SU-DHL-6 (cell line): ENCODE data around the gene PITHD1.

Experiments used
- EZH2phosphoT487 ChIP-seq: fragments of 200-600 bp; sonication (generic), shearing (Covaris generic); conservative IDR thresholded peaks from 2 replicates; pipeline ENCODE4 v1.6.1; 2018; ENCODE audit warnings: mild to moderate bottlenecking, antibody characterized with exemption, low read length, moderate library complexity, mixed read lengths
- TF ChIP-seq, protein P1 (sequence below): fragments of 200-600 bp; sonication (generic); IDR thresholded peaks from one replicate; pipeline ENCODE4 v1.5.1; 2017; ENCODE audit warnings: antibody characterized with exemption, mild to moderate bottlenecking, low read length, moderate library complexity; ENCODE audit not compliant: insufficient read depth, poor library complexity, severe bottlenecking

DNA sequence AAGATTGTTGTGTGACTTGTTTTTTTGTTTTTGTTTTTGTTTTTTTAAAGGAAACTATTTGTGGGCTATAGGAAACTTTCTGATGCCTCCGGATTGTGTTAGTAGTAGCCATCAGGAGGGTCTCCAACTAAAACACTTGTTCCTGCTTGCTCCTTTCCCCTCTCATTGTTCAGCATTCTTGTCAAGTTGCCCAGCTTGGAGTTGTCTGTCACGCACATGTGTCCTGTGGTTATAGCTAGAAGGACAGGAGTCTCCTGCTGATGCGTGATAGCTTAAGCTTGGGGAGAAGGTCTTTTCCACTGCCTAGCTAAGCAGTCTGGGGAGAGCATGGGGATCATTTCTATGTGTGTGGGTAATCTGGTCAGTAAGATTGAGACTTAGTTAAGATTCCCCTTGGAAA, 9.5 kb downstream of the PITHD1 start:
- TF ChIP-seq, protein P1, sequence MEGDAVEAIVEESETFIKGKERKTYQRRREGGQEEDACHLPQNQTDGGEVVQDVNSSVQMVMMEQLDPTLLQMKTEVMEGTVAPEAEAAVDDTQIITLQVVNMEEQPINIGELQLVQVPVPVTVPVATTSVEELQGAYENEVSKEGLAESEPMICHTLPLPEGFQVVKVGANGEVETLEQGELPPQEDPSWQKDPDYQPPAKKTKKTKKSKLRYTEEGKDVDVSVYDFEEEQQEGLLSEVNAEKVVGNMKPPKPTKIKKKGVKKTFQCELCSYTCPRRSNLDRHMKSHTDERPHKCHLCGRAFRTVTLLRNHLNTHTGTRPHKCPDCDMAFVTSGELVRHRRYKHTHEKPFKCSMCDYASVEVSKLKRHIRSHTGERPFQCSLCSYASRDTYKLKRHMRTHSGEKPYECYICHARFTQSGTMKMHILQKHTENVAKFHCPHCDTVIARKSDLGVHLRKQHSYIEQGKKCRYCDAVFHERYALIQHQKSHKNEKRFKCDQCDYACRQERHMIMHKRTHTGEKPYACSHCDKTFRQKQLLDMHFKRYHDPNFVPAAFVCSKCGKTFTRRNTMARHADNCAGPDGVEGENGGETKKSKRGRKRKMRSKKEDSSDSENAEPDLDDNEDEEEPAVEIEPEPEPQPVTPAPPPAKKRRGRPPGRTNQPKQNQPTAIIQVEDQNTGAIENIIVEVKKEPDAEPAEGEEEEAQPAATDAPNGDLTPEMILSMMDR = no peak
- no peak for TF ChIP-seq EZH2phosphoT487
